Activated CD4-positive, alpha-beta T cell treated with anti-CD3 and anti-CD28 coated beads, Interleukin-2, amount 10 ng/mL, durations not matched to agents 24 days and 14 days (primary cell): ENCODE measurements around the gene CIDEA. TPM values are rescaled to one million over a fixed set of nuclear protein-coding genes. Genes with fewer than 3 reads are reported as not detected.
A peak's percentile ranks its signal among the peaks of the same experiment; 100 is the strongest.
"Not testable (repeated sequence)": the region's sequence is repeated elsewhere in the genome, so short reads cannot be mapped to it uniquely, and the experiment has no call there.

Experiments used
- DNase-seq: peaks from one replicate; pipeline ENCODE4 v3.0.0; 2022
- H3K27ac Mint-ChIP-seq: one replicate; pipeline ENCODE4 v1.8.0; 2022; ENCODE audit warnings: mild to moderate bottlenecking, mixed read lengths
- H3K27me3 Mint-ChIP-seq: one replicate; pipeline ENCODE4 v1.8.0; 2022; ENCODE audit warnings: mixed read lengths
- H3K36me3 Mint-ChIP-seq: one replicate; pipeline ENCODE4 v1.8.0; 2022; ENCODE audit warnings: low read depth, mild to moderate bottlenecking, mixed read lengths
- H3K4me1 Mint-ChIP-seq: one replicate; pipeline ENCODE4 v1.8.0; 2021; ENCODE audit warnings: mixed read lengths
- H3K4me3 Mint-ChIP-seq: one replicate; pipeline ENCODE4 v1.8.0; 2022; ENCODE audit warnings: mild to moderate bottlenecking, moderate library complexity, mixed read lengths
- H3K9me3 Mint-ChIP-seq: one replicate; pipeline ENCODE4 v1.8.0; 2021; ENCODE audit warnings: mixed read lengths
- intact Hi-C: fragments of 100-400 bp; cut with micrococcal nuclease; formaldehyde crosslinking; loops from one replicate; pipeline ENCODE4 v1.15.1; 2023
- total RNA-seq: library from RNA; stranded (reverse); gene quantifications from 2 replicates; pipeline ENCODE4 v1.2.3, GENCODE V29; 2022

CIDEA gene
- total RNA-seq, 1 donor from 2014 or later: not detected

DNA sequence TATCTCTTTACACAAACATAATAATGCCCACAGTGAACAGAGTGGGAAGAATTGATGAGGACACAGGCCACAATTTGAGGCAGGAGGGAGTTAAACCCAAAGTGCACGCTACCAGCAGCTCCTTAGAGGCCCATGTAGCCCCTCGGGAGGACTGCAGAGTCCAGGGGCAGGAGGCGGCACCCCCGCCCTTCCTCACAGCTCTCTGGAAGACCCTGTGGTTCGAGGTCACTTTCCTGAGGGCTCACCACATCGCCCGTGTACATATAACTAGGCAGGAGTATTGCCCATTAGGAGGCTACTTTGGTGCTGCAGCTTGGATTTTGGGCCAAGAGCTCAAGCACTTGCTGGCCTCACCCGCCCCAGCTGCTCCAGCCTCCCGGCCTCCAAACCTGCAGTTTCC, 22.2 kb upstream of the CIDEA start:
- Mint-ChIP-seq H3K4me1 (peaks cover 4% of the 10 kb centered on the region), H3K36me3 (no peaks in the 10 kb centered on the region), H3K27ac (no peak overlapping the region), H3K27me3 (peaks cover 2% of the 10 kb centered on the region), H3K9me3 (no peaks in the 10 kb centered on the region), H3K4me3 (no peak overlapping the region)
- intact Hi-C loops: loop anchor here (10.0 kb wide), 1 partner anchor 297 kb away; no protein-coding TSS in a partner anchor
- DNase-seq: no peak

DNA sequence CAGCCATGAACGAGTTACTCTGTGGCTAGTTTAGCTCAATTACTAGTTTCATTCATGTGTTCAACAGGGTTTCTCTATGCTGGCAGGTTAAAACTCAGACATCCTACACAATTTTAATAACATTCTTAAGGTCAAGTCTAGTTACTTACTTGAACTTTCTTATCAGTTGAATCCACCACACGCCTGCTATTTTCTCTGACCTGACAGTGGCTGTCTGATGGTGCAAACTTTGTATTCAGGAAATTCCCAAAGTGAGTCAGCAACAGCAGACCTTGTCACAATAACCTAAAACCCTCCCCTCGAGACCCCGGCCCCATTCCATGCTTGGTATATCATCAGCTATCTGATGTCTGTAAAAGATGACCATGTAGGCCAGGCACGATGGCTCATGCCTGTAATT, 20.8 kb upstream of the CIDEA start:
- intact Hi-C loops: loop anchor here (10.0 kb wide), 1 partner anchor 299 kb away; no protein-coding TSS in a partner anchor
- Mint-ChIP-seq H3K4me1 (peaks cover 7% of the 10 kb centered on the region), H3K4me3 (no peak overlapping the region), H3K9me3 (no peaks in the 10 kb centered on the region), H3K27ac (no peak overlapping the region), H3K27me3 (peaks cover 8% of the 10 kb centered on the region), H3K36me3 (no peaks in the 10 kb centered on the region)
- no peak for DNase-seq

DNA sequence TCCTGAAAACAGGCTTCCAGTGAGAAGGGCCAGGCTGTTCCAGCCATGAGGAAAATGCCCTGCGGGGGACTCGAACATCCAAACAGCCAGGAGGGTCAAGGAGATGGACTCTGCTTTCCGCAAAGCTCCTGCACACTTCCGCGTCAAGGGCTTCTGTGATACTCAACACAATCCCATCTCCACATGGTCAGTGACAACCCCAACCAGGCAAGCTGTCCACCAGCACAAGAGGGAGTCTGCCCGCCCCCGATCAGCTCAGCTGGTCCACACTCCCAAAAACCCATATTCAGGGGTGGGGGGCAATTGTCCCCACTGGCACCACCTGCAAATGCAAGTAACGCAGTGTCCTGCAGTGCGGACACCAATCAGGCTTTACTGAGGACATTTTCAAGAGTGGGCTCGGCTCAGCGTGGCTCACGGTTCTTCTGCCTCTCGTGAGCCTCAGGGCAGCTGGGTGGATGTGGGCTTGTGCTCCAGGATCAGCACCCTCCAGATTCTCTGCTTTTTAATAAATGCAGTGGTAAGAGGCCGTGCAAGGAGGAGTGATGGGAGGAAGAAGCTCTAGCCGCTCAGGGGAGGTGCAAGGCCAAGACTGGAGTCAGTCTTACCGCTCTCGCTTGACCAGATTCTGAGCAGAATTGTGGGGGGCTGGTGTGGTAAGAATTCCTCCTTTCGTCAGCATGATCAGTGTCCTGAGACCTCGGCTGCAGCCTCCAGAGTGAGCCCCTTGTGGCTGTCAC, 19.5 kb upstream of the CIDEA start:
- DNase-seq: no peak
- intact Hi-C loops: loop anchor here (5.0 to 10.0 kb wide), 2 partner anchors 300 to 577 kb away; no protein-coding TSS in a partner anchor

DNA sequence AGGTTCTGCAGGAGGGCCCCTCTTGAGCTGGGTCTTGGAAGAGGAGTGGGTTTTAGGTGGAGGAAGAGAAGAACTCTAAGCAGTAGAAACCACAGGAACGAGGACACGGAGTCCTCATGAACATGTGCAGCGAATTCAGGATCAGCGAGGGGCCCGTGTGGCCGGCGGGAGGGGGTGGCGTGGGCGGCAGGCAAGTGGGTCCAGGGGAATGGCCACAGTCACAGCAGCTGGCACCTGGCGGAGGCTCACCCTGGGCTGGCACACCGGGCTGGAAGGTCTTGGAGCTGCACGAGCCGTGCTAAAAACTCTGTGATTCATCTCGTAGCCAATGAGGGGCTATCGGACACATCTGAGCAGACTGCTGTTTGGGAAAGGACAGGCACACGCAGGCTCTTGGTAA, 18.0 kb upstream of the CIDEA start:
- peaks cover 16% of the 10 kb centered on the region for H3K27me3 Mint-ChIP-seq
- no peak overlapping the region for H3K4me3 Mint-ChIP-seq
- no peaks in the 10 kb centered on the region for H3K36me3 Mint-ChIP-seq
- H3K9me3 Mint-ChIP-seq: no peaks in the 10 kb centered on the region
- peaks cover 7% of the 10 kb centered on the region for H3K4me1 Mint-ChIP-seq
- H3K27ac Mint-ChIP-seq: no peak overlapping the region
- no peak for DNase-seq
- intact Hi-C loops: loop anchor here (2.0 to 10.0 kb wide), 3 partner anchors 143 to 579 kb away; partner anchors contain the start of gene ANKRD62

More for the DNA sequence above, 19.5 kb upstream of the CIDEA start:
- no peak overlapping the region for H3K4me3 Mint-ChIP-seq
- H3K27me3 Mint-ChIP-seq: peaks cover 11% of the 10 kb centered on the region
- H3K27ac Mint-ChIP-seq: no peak overlapping the region
- H3K9me3 Mint-ChIP-seq: no peaks in the 10 kb centered on the region
- H3K4me1 Mint-ChIP-seq: peaks cover 7% of the 10 kb centered on the region
- no peaks in the 10 kb centered on the region for H3K36me3 Mint-ChIP-seq

DNA sequence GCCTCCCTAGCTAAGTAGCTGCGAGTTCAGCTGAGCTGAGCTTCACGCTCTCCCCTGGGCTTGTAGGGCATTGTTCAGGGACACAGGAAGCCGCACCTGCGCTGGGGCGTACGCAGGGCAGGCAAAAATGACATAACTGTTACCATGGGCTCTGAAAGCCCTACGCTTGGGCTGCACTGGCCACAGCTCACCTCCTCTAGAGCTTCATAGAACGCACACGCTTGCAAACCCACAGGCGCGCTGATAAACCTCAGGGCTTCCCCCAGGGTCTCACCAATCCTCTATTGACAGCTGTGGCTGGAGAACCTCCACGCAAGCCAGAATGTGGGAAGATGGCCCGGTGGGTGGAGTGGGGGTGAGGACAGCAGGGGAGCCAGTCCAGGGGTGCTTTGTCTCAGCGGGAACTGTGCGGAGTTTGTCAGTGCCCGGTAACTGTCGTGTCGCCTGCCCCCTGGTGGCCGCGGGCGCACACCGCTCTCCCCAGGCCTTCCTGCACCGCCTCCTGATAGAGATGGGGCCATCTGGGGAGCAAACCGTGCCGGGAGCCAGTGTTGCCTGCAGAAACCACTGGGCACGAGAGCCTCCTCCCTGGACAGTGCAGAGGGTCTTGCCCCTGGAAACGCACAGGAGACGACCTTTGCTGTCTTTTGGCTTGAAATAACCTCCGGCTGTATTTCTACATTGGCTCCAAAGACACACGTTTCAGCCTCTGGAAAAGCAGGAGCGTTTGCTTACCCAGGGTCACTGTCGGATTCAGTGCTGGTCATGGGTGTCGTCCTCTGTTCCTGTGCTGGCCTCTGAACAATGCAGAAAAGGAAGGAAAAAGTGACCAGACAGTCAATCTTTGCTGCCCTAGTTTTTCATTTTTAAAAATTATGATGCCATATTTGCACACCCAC, 17.0 kb upstream of the CIDEA start:
- peak; percentile 91 for DNase-seq
- intact Hi-C loops: loop anchor here (2.0 to 10.0 kb wide), 3 partner anchors 144 to 580 kb away; partner anchors contain the start of gene ANKRD62
- Mint-ChIP-seq H3K4me3 (no peak overlapping the region), H3K27me3 (peaks cover 23% of the 10 kb centered on the region), H3K4me1 (peaks cover 7% of the 10 kb centered on the region), H3K27ac (no peak overlapping the region), H3K36me3 (no peaks in the 10 kb centered on the region), H3K9me3 (no peaks in the 10 kb centered on the region)

DNA sequence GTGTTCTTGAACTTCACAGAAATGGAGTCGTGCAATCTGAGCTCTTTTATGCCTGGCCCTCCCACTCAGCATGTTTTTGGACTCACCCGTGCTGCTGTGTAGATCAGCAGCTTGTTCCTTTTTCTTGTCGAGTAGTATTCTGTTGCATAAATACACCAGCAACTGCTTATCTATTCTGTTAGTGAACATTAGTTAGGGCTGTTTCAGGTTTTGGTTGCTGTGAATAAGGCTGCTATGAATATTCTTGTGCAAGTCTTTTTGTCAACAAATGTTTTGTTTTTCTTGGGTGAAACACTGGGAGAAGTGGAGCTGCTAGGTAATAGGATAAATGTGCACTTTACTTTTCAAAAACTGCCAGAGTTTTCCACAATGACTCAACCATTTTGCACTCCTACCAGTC, 15.3 kb upstream of the CIDEA start:
- no peaks in the 10 kb centered on the region for H3K9me3 Mint-ChIP-seq
- H3K36me3 Mint-ChIP-seq: no peaks in the 10 kb centered on the region
- no peak overlapping the region for H3K27ac Mint-ChIP-seq
- H3K4me3 Mint-ChIP-seq: no peak overlapping the region
- intact Hi-C loops: loop anchor here (5.0 to 10.0 kb wide), 2 partner anchors 304 to 582 kb away; no protein-coding TSS in a partner anchor
- DNase-seq: no peak
- peaks cover 23% of the 10 kb centered on the region for H3K27me3 Mint-ChIP-seq
- peaks cover 3% of the 10 kb centered on the region for H3K4me1 Mint-ChIP-seq

DNA sequence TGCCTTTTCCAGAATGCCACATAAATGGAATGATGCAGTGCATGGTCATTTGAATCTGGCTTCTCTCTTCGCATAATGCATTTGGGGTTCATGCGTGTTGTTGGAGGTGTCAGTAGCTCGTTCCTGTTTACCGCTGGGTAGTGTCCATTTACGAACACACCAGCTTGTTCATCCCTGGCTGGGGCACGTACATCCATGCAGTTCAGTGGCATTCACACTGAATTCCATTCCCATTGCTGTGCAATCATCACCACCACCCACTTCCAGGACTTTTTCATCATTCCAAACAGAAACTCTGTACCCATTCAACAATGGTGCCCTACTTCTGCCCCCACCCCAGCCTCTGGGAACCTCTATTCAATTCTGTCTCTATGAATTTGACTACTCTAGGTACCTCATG, 14.7 kb upstream of the CIDEA start:
- DNase-seq: no peak
- intact Hi-C loops: loop anchor here (5.0 to 10.0 kb wide), 2 partner anchors 305 to 582 kb away; no protein-coding TSS in a partner anchor
- no peak overlapping the region for H3K4me3 Mint-ChIP-seq
- H3K4me1 Mint-ChIP-seq: peaks cover 3% of the 10 kb centered on the region
- H3K27ac Mint-ChIP-seq: no peak overlapping the region
- no peaks in the 10 kb centered on the region for H3K36me3 Mint-ChIP-seq
- no peaks in the 10 kb centered on the region for H3K9me3 Mint-ChIP-seq
- H3K27me3 Mint-ChIP-seq: peaks cover 23% of the 10 kb centered on the region

DNA sequence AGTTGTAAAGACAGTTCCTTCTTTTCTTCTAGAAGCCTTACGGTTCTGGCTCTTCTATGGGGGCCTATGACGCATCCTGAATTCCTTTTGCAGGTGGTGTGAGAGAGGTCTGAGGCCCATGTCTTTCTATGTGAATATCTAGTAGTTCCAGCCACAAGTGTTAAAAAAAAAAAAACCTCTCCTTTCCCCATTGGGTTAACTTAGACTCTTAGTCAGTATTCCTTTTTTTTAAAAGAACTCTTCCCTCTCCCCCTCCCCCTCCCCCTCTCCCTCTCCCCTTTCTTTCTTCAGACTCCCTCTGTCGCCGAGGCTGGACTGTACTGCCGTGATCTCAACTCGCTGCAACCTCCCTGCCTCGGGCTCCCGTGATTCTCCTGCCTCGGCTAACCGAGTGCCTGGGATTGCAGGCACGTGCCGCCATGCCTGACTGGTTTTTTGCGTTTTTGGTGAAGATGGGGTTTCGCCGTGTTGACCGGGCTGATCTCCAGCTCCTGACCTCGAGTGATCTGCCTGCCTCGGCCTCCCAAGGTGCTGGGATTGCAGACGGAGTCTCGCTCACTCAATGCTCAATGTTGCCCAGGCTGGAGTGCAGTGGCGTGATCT, 11.4 kb upstream of the CIDEA start:
- Mint-ChIP-seq H3K4me3 (no peak overlapping the region), H3K9me3 (no peaks in the 10 kb centered on the region), H3K27ac (no peak overlapping the region), H3K36me3 (no peaks in the 10 kb centered on the region), H3K4me1 (no peaks in the 10 kb centered on the region), H3K27me3 (peaks cover 19% of the 10 kb centered on the region)
- no peak for DNase-seq
- intact Hi-C loops: no loop called here

DNA sequence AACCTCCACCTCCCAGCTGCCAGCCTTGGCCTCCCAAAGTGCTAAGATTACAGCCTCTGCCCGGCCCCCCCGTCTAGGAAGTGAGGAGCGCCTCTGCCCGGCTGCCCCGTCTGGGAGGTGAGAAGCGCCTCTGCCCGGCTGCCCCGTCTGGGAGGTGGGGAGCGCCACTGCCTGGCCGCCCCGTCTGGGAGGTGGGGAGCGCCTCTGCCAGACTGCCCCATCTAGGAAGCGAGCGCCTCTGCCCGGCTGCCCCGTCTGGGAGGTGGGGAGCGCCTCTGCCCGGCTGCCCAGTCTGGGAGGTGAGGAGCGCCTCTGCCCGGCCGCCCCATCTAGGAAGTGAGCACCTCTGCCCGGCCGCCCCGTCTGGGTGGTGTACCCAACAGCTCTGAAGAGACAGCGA, 10.9 kb upstream of the CIDEA start:
- H3K27ac Mint-ChIP-seq, H3K36me3 Mint-ChIP-seq, intact Hi-C loops, H3K4me3 Mint-ChIP-seq, H3K4me1 Mint-ChIP-seq, DNase-seq, H3K9me3 Mint-ChIP-seq: not testable (repeated sequence)
- peaks cover 17% of the 10 kb centered on the region for H3K27me3 Mint-ChIP-seq

DNA sequence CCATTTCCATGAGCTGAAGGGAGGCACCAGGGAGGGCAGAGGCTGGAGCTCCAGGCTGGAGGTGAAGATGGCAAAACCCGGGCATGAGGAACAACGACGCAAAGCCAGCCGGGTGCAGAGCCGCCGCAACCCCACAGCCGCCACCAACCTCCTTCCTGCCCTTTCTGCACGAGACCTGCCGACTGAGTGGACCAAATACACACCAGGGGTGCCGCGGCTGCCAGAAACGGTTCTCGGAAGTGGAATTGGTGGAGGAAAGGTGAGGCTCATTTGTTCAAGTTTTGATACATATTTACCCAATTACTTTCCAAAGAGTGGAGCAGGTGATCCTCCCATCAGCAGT, 8.4 kb upstream of the CIDEA start:
- Mint-ChIP-seq H3K36me3 (no peaks in the 10 kb centered on the region), H3K4me1 (no peaks in the 10 kb centered on the region), H3K4me3 (no peak overlapping the region), H3K27me3 (peaks cover 13% of the 10 kb centered on the region), H3K9me3 (no peaks in the 10 kb centered on the region), H3K27ac (no peak overlapping the region)
- intact Hi-C loops: no loop called here
- DNase-seq: no peak

DNA sequence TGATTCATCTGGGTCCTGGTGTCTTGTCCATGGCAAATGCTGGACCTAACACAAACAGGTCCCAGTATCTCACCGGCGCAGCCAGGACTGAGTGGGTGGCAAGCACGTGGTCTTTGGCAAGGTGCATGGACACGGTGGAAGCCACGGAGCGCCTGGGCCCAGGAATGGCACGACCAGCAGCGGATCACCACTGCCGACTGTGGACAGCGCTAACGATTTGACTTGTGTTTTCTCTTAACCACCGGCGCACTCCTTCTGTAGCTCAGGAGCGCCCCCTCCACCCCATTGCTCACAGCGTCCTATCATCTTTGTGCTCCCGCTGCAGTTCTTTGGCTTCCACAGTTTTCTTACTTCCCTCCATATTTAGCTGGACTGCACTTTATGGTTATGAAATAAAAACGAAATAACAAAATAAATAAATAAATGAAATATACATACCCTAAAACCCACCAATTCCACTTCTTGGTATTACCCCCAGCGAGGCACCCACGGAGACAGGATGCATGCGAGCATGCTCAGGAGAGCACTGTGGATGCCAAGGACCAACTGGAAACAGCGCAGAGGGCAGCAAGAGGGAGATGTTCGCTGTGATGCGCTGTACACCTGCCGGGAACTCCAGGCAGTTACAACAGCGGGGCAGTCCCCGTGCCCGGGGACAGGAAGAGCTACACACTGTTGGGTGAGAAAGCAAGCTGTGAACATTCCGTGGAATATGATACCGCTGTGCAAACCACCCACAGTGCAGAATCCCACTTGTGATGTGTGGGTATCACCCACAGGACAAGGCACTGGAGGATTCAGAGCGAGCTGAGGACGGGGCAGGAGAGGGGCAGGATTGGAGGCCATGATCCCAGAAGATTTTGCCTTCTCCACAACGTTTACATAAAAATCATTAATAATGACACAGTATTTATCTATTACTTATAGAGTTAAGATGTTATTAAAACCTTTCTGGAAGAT, 7.0 kb upstream of the CIDEA start:
- H3K4me3 Mint-ChIP-seq: no peak overlapping the region
- H3K36me3 Mint-ChIP-seq: no peaks in the 10 kb centered on the region
- H3K4me1 Mint-ChIP-seq: no peaks in the 10 kb centered on the region
- no peak for DNase-seq
- no peaks in the 10 kb centered on the region for H3K9me3 Mint-ChIP-seq
- peaks cover 14% of the 10 kb centered on the region for H3K27me3 Mint-ChIP-seq
- no peak overlapping the region for H3K27ac Mint-ChIP-seq
- intact Hi-C loops: no loop called here

DNA sequence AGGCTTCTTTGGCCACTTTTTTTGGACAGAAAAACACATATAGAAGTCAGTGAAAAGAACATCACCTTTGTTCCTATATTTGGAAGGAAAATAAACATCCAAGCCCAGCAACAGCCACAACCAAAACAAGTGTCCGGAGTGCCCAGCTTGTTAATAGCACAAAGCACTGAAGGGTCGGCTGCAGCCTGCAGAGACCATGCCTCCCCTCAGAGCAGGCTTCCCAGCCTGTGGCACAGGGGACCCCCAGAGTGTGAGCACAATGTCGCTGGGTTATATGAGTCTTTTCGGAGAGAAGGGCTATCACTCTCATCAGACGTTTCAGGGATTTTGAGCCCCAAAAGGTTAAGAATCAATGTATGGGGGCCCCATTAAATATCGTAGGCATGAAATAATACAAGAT, 6.2 kb upstream of the CIDEA start:
- H3K4me1 Mint-ChIP-seq: no peaks in the 10 kb centered on the region
- DNase-seq: no peak
- H3K27me3 Mint-ChIP-seq: peaks cover 21% of the 10 kb centered on the region
- no peaks in the 10 kb centered on the region for H3K36me3 Mint-ChIP-seq
- H3K4me3 Mint-ChIP-seq: no peak overlapping the region
- no peaks in the 10 kb centered on the region for H3K9me3 Mint-ChIP-seq
- H3K27ac Mint-ChIP-seq: no peak overlapping the region
- intact Hi-C loops: no loop called here
